Activated T-helper 1 cell treated with anti-CD3 and anti-CD28 coated beads, Interleukin-12 subunit alpha, Interleukin-12 subunit beta, Interleukin-2, Interleukin-4 antibody, amounts not matched to agents 30 ng/mL and 10 ng/mL and 1 ng/mL, durations not matched to agents 14 hours and 24 hours and 36 hours (primary cell): ENCODE data around the gene MDH2. TPM values are rescaled to one million over a fixed set of nuclear protein-coding genes. Genes with fewer than 3 reads are reported as not detected.
"Not testable (repeated sequence)": the region's sequence is repeated elsewhere in the genome, so short reads cannot be mapped to it uniquely, and the experiment has no call there.

ENCODE experiments used
- DNase-seq: peaks from one replicate; pipeline ENCODE4 v3.0.0; 2021; ENCODE audit warnings: low spot score
- H3K27ac Mint-ChIP-seq: one replicate; pipeline ENCODE4 v1.8.0; 2021; ENCODE audit warnings: mild to moderate bottlenecking, mixed read lengths
- H3K27me3 Mint-ChIP-seq: one replicate; pipeline ENCODE4 v1.8.0; 2022; ENCODE audit warnings: mild to moderate bottlenecking, moderate library complexity, mixed read lengths; ENCODE audit not compliant: insufficient read depth
- H3K36me3 Mint-ChIP-seq: one replicate; pipeline ENCODE4 v1.8.0; 2021; ENCODE audit warnings: low read depth, mixed read lengths
- H3K4me1 Mint-ChIP-seq: one replicate; pipeline ENCODE4 v1.8.0; 2021; ENCODE audit warnings: low read depth, mixed read lengths
- H3K4me3 Mint-ChIP-seq: one replicate; pipeline ENCODE4 v1.8.0; 2021; ENCODE audit warnings: mild to moderate bottlenecking, moderate library complexity, mixed read lengths
- H3K9me3 Mint-ChIP-seq: one replicate; pipeline ENCODE4 v1.8.0; 2021; ENCODE audit warnings: mixed read lengths
- intact Hi-C: fragments of 100-400 bp; cut with micrococcal nuclease; formaldehyde crosslinking; loops from one replicate; pipeline ENCODE4 v1.15.1; 2024
- total RNA-seq: library from RNA; stranded (reverse); gene quantifications from 2 replicates; pipeline ENCODE4 v1.2.3, GENCODE V29; 2022

The MDH2 gene
- total RNA-seq, 1 donor from 2014 or later, result 292 TPM

- H3K27ac Mint-ChIP-seq, DNase-seq, H3K4me3 Mint-ChIP-seq, H3K36me3 Mint-ChIP-seq, H3K4me1 Mint-ChIP-seq, intact Hi-C loops, H3K27me3 Mint-ChIP-seq, H3K9me3 Mint-ChIP-seq: not testable (repeated sequence)
Measured at GRCh38 chr7:76113042-76113630, 65.2 kb downstream of the MDH2 start.

- H3K9me3 Mint-ChIP-seq, H3K4me3 Mint-ChIP-seq, DNase-seq, H3K27me3 Mint-ChIP-seq, H3K36me3 Mint-ChIP-seq, intact Hi-C loops, H3K27ac Mint-ChIP-seq, H3K4me1 Mint-ChIP-seq: not testable (repeated sequence)
Measured at GRCh38 chr7:76114742-76115141, 66.8 kb downstream of the MDH2 start.

Other genes with a start within 250 kb of the MDH2 start
- gene CCL24, start 234.3 kb upstream of the MDH2 start, total RNA-seq, result not detected in 2 replicates
- 59.9 and 63.9 TPM in 2 replicates for gene RHBDD2, start 169.1 kb upstream of the MDH2 start, total RNA-seq
- gene POR, start 133.0 kb upstream of the MDH2 start, total RNA-seq, result 84.4 and 91.2 TPM in 2 replicates
- gene TMEM120A, start 53.5 kb upstream of the MDH2 start, total RNA-seq, result 44.3 and 49.9 TPM in 2 replicates
- 35.3 and 38.7 TPM in 2 replicates for gene STYXL1, start 106 bp upstream of the MDH2 start, total RNA-seq
- gene SRRM3, start 153.8 kb downstream of the MDH2 start, total RNA-seq, result not detected in 2 replicates